BLaER1 (cell line): Measurements from ENCODE around the gene NTM.

Experiments used
- H3K27ac ChIP-seq: shearing (Covaris generic); formaldehyde crosslinking; 2 replicates; pipeline ENCODE4 v1.8.1; 2022
- H3K27me3 ChIP-seq: shearing (Covaris generic); formaldehyde crosslinking; 2 replicates; pipeline ENCODE4 v1.8.1; 2022
- H3K36me3 ChIP-seq: shearing (Covaris generic); formaldehyde crosslinking; 2 replicates; pipeline ENCODE4 v1.8.1; 2022
- H3K4me1 ChIP-seq: shearing (Covaris generic); formaldehyde crosslinking; 2 replicates; pipeline ENCODE4 v1.8.1; 2022
- H3K4me2 ChIP-seq: shearing (Covaris generic); formaldehyde crosslinking; 2 replicates; pipeline ENCODE4 v1.8.1; 2022
- H3K4me3 ChIP-seq: shearing (Covaris generic); formaldehyde crosslinking; 2 replicates; pipeline ENCODE4 v1.8.1; 2022
- H3K9ac ChIP-seq: shearing (Covaris generic); formaldehyde crosslinking; 2 replicates; pipeline ENCODE4 v1.8.1; 2022
- H3K9me3 ChIP-seq: shearing (Covaris generic); formaldehyde crosslinking; 2 replicates; pipeline ENCODE4 v1.8.1; 2022
- H4K20me1 ChIP-seq: shearing (Covaris generic); formaldehyde crosslinking; 2 replicates; pipeline ENCODE4 v1.8.1; 2022
- Cebpa-rat ChIP-seq: shearing (Covaris generic); IDR thresholded peaks from 2 replicates; pipeline ENCODE4 v1.8.1; 2022

NTM gene

GRCh38 chr11:131601586-131601985 lies 231.2 kb downstream of the NTM start:
- no peaks in the 10 kb centered on the region for H3K4me1 ChIP-seq
- no peak overlapping the region for H3K9ac ChIP-seq
- no peaks in the 10 kb centered on the region for H3K9me3 ChIP-seq
- no peaks in the 10 kb centered on the region for H3K36me3 ChIP-seq
- no peak for TF ChIP-seq Cebpa-rat
- no peak overlapping the region for H3K4me2 ChIP-seq
- H4K20me1 ChIP-seq = no peaks in the 10 kb centered on the region
- no peaks in the 10 kb centered on the region for H3K27me3 ChIP-seq
- no peak overlapping the region for H3K27ac ChIP-seq
- no peak overlapping the region for H3K4me3 ChIP-seq

GRCh38 chr11:131602431-131602830 lies 232.0 kb downstream of the NTM start:
- TF ChIP-seq Cebpa-rat = no peak
- no peaks in the 10 kb centered on the region for H3K36me3 ChIP-seq
- H3K4me3 ChIP-seq = no peak overlapping the region
- H3K27ac ChIP-seq = no peak overlapping the region
- no peaks in the 10 kb centered on the region for H3K9me3 ChIP-seq
- H3K27me3 ChIP-seq = no peaks in the 10 kb centered on the region
- no peaks in the 10 kb centered on the region for H4K20me1 ChIP-seq
- H3K4me1 ChIP-seq = no peaks in the 10 kb centered on the region
- no peak overlapping the region for H3K9ac ChIP-seq
- H3K4me2 ChIP-seq = no peak overlapping the region

GRCh38 chr11:131606811-131607335 lies 236.5 kb downstream of the NTM start:
- Histone ChIP-seq H3K9ac (no peak overlapping the region), H3K27me3 (no peaks in the 10 kb centered on the region), H3K9me3 (no peaks in the 10 kb centered on the region), H3K4me3 (no peak overlapping the region), H3K36me3 (no peaks in the 10 kb centered on the region), H3K4me2 (no peak overlapping the region), H4K20me1 (no peaks in the 10 kb centered on the region), H3K27ac (no peak overlapping the region), H3K4me1 (peaks cover 20% of the 10 kb centered on the region)
- no peak for TF ChIP-seq Cebpa-rat

GRCh38 chr11:131609337-131609736 lies 238.9 kb downstream of the NTM start:
- H3K4me1 ChIP-seq = peaks cover 20% of the 10 kb centered on the region
- H3K27ac ChIP-seq = no peak overlapping the region
- H3K4me2 ChIP-seq = peak overlapping the region; percentile 49
- no peaks in the 10 kb centered on the region for H4K20me1 ChIP-seq
- no peaks in the 10 kb centered on the region for H3K36me3 ChIP-seq
- no peak overlapping the region for H3K4me3 ChIP-seq
- H3K9me3 ChIP-seq = no peaks in the 10 kb centered on the region
- no peak for TF ChIP-seq Cebpa-rat
- no peak overlapping the region for H3K9ac ChIP-seq
- no peaks in the 10 kb centered on the region for H3K27me3 ChIP-seq

- Histone ChIP-seq H3K9me3 (no peaks in the 10 kb centered on the region), H3K27me3 (no peaks in the 10 kb centered on the region), H3K4me3 (no peak overlapping the region), H4K20me1 (no peaks in the 10 kb centered on the region), H3K4me1 (peaks cover 20% of the 10 kb centered on the region), H3K36me3 (no peaks in the 10 kb centered on the region), H3K4me2 (peak overlapping the region; percentile 49; the same call in 1 of the 2 replicates), H3K9ac (no peak overlapping the region), H3K27ac (no peak overlapping the region)
- no peak for TF ChIP-seq Cebpa-rat
These were observed 239.5 kb downstream of the NTM start for GRCh38 chr11:131609921-131610320.

- H3K27me3 ChIP-seq = no peaks in the 10 kb centered on the region
These were observed 240.9 kb downstream of the NTM start for GRCh38 chr11:131611322-131611721.

GRCh38 chr11:131612533-131612932 lies 242.1 kb downstream of the NTM start:
- Histone ChIP-seq H3K27ac (no peak overlapping the region), H3K27me3 (no peaks in the 10 kb centered on the region), H3K4me1 (peaks cover 20% of the 10 kb centered on the region)

More at GRCh38 chr11:131611322-131611721, 240.9 kb downstream of the NTM start:
- no peaks in the 10 kb centered on the region for H3K36me3 ChIP-seq
- H3K9ac ChIP-seq = no peak overlapping the region
- H3K4me3 ChIP-seq = no peak overlapping the region
- no peaks in the 10 kb centered on the region for H3K9me3 ChIP-seq
- no peak overlapping the region for H3K27ac ChIP-seq
- no peak for TF ChIP-seq Cebpa-rat
- H4K20me1 ChIP-seq = no peaks in the 10 kb centered on the region
- H3K4me1 ChIP-seq = peaks cover 20% of the 10 kb centered on the region
- no peak overlapping the region for H3K4me2 ChIP-seq

GRCh38 chr11:131614631-131615030 lies 244.2 kb downstream of the NTM start:
- no peak overlapping the region for H3K9ac ChIP-seq
- H3K36me3 ChIP-seq = no peaks in the 10 kb centered on the region
- no peaks in the 10 kb centered on the region for H3K27me3 ChIP-seq
- H3K4me2 ChIP-seq = no peak overlapping the region
- H3K4me3 ChIP-seq = no peak overlapping the region
- no peak for TF ChIP-seq Cebpa-rat
- peaks cover 8% of the 10 kb centered on the region for H3K4me1 ChIP-seq
- no peaks in the 10 kb centered on the region for H3K9me3 ChIP-seq
- H4K20me1 ChIP-seq = no peaks in the 10 kb centered on the region
- H3K27ac ChIP-seq = no peak overlapping the region

More at GRCh38 chr11:131612533-131612932, 242.1 kb downstream of the NTM start:
- Histone ChIP-seq H3K4me3 (no peak overlapping the region), H3K9ac (no peak overlapping the region), H3K9me3 (no peaks in the 10 kb centered on the region), H4K20me1 (no peaks in the 10 kb centered on the region), H3K36me3 (no peaks in the 10 kb centered on the region), H3K4me2 (no peak overlapping the region)
- no peak for TF ChIP-seq Cebpa-rat

- Histone ChIP-seq H3K9me3 (no peaks in the 10 kb centered on the region), H3K4me2 (no peak overlapping the region), H3K4me3 (no peak overlapping the region), H3K27ac (no peak overlapping the region), H3K27me3 (no peaks in the 10 kb centered on the region), H3K4me1 (no peaks in the 10 kb centered on the region), H3K9ac (no peak overlapping the region), H4K20me1 (no peaks in the 10 kb centered on the region), H3K36me3 (no peaks in the 10 kb centered on the region)
- no peak for TF ChIP-seq Cebpa-rat
These were observed 245.2 kb downstream of the NTM start for GRCh38 chr11:131615611-131616010.

- Histone ChIP-seq H4K20me1 (no peaks in the 10 kb centered on the region), H3K27ac (no peak overlapping the region), H3K4me2 (no peak overlapping the region), H3K4me3 (no peak overlapping the region), H3K27me3 (no peaks in the 10 kb centered on the region), H3K4me1 (no peaks in the 10 kb centered on the region), H3K36me3 (no peaks in the 10 kb centered on the region), H3K9ac (no peak overlapping the region), H3K9me3 (no peaks in the 10 kb centered on the region)
- TF ChIP-seq Cebpa-rat = no peak
These were observed 246.2 kb downstream of the NTM start for GRCh38 chr11:131616481-131617140.
